ENCODE measurements around the gene CDIPT. TPM values are rescaled to one million over a fixed set of nuclear protein-coding genes. Genes with fewer than 3 reads are reported as not detected.

CDIPT gene
- total RNA-seq, 1 donor from 2014 or later = 85.0 TPM

GRCh38 chr16:29848420-29849297 is 14.4 kb downstream of the CDIPT start:
- DNase-seq (ENCODE audit: low spot score) = peak; percentile 70
- Mint-ChIP-seq H3K4me3 (ENCODE audit: unreplicated experiment) (no peak overlapping the region), H3K9me3 (ENCODE audit: unreplicated experiment) (no peaks in the 10 kb centered on the region), H3K36me3 (ENCODE audit: low read depth, unreplicated experiment) (no peaks in the 10 kb centered on the region), H3K27ac (ENCODE audit: unreplicated experiment) (no peak overlapping the region), H3K27me3 (ENCODE audit: unreplicated experiment) (peaks cover 10% of the 10 kb centered on the region), H3K4me1 (ENCODE audit: unreplicated experiment) (peaks cover 2% of the 10 kb centered on the region)
- TF ChIP-seq, protein P1, sequence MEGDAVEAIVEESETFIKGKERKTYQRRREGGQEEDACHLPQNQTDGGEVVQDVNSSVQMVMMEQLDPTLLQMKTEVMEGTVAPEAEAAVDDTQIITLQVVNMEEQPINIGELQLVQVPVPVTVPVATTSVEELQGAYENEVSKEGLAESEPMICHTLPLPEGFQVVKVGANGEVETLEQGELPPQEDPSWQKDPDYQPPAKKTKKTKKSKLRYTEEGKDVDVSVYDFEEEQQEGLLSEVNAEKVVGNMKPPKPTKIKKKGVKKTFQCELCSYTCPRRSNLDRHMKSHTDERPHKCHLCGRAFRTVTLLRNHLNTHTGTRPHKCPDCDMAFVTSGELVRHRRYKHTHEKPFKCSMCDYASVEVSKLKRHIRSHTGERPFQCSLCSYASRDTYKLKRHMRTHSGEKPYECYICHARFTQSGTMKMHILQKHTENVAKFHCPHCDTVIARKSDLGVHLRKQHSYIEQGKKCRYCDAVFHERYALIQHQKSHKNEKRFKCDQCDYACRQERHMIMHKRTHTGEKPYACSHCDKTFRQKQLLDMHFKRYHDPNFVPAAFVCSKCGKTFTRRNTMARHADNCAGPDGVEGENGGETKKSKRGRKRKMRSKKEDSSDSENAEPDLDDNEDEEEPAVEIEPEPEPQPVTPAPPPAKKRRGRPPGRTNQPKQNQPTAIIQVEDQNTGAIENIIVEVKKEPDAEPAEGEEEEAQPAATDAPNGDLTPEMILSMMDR (IDR thresholded peaks at IDR 0.05; ENCODE audit: unreplicated experiment) = peak; percentile 75

- no peak for DNase-seq (ENCODE audit: low spot score)
- Mint-ChIP-seq H3K27me3 (ENCODE audit: unreplicated experiment) (peaks cover 10% of the 10 kb centered on the region), H3K4me1 (ENCODE audit: unreplicated experiment) (peaks cover 2% of the 10 kb centered on the region), H3K27ac (ENCODE audit: unreplicated experiment) (no peak overlapping the region), H3K9me3 (ENCODE audit: unreplicated experiment) (no peaks in the 10 kb centered on the region), H3K4me3 (ENCODE audit: unreplicated experiment) (no peak overlapping the region), H3K36me3 (ENCODE audit: low read depth, unreplicated experiment) (no peaks in the 10 kb centered on the region)
- TF ChIP-seq, protein P1 (IDR thresholded peaks at IDR 0.05; ENCODE audit: unreplicated experiment) = no peak
These were observed 17.4 kb downstream of the CDIPT start for GRCh38 chr16:29845656-29846055.

GRCh38 chr16:29844575-29845331 is 18.3 kb downstream of the CDIPT start:
- no peaks in the 10 kb centered on the region for H3K4me1 Mint-ChIP-seq (ENCODE audit: unreplicated experiment)
- TF ChIP-seq, protein P1 (IDR thresholded peaks at IDR 0.05; ENCODE audit: unreplicated experiment) = no peak
- no peak overlapping the region for H3K4me3 Mint-ChIP-seq (ENCODE audit: unreplicated experiment)
- peaks cover 7% of the 10 kb centered on the region for H3K27me3 Mint-ChIP-seq (ENCODE audit: unreplicated experiment)
- H3K36me3 Mint-ChIP-seq (ENCODE audit: low read depth, unreplicated experiment) = no peaks in the 10 kb centered on the region
- no peak for DNase-seq (ENCODE audit: low spot score)
- H3K9me3 Mint-ChIP-seq (ENCODE audit: unreplicated experiment) = no peaks in the 10 kb centered on the region
- H3K27ac Mint-ChIP-seq (ENCODE audit: unreplicated experiment) = no peak overlapping the region

- DNase-seq (ENCODE audit: low spot score) = no peak
- H3K9me3 Mint-ChIP-seq (ENCODE audit: unreplicated experiment) = no peaks in the 10 kb centered on the region
- TF ChIP-seq, protein P1 (IDR thresholded peaks at IDR 0.05; ENCODE audit: unreplicated experiment) = no peak
- H3K27ac Mint-ChIP-seq (ENCODE audit: unreplicated experiment) = no peak overlapping the region
- H3K36me3 Mint-ChIP-seq (ENCODE audit: low read depth, unreplicated experiment) = no peaks in the 10 kb centered on the region
- H3K4me1 Mint-ChIP-seq (ENCODE audit: unreplicated experiment) = no peaks in the 10 kb centered on the region
- H3K27me3 Mint-ChIP-seq (ENCODE audit: unreplicated experiment) = peaks cover 7% of the 10 kb centered on the region
- H3K4me3 Mint-ChIP-seq (ENCODE audit: unreplicated experiment) = peak overlapping the region; percentile 63
These were observed 19.1 kb downstream of the CDIPT start for GRCh38 chr16:29843931-29844330.
